Pancreas (tissue), 10 donors: ENCODE data around the gene WFDC8. TPM values are rescaled to one million over a fixed set of nuclear protein-coding genes. Genes with fewer than 3 reads are reported as not detected.
"Not testable (repeated sequence)": the region's sequence is repeated elsewhere in the genome, so short reads cannot be mapped to it uniquely, and the experiment has no call there.

Source experiments
- ATAC-seq, 4 donors: fragments of 200-7000 bp; cut with Tn5 transposase; one replicate each; pipeline versions ENCODE4 v1.8.0 to v1.9.1; 2020; ENCODE audit warnings: mild to moderate bottlenecking in 4 of 4, moderate library complexity in 4 of 4
- DNase-seq, 6 donors: peaks; one replicate each; pipeline ENCODE4 v3.0.0-alpha.2; 2020
- FAIRE-seq: peaks from 2 replicates; lab custom pipeline; 2012; peaks lifted over from hg19 to GRCh38; lab: Jason Lieb, UNC
- H3K27ac ChIP-seq, 4 donors: fragments of 200-600 bp; sonication (generic); 1 replicate in 3 of 4; 2 replicates in 1 of 4; pipeline versions ENCODE4 v1.5.0 to v1.8.0; 2020
- H3K27me3 ChIP-seq, 4 donors: fragments of 200-600 bp; one replicate each; pipeline ENCODE4 v1.8.0; 2021
- H3K36me3 ChIP-seq, 3 donors: fragments of 200-600 bp; sonication (generic) in 1 of 3; one replicate each; pipeline versions ENCODE4 v1.5.0 to v1.8.0; 2020 to 2021
- H3K4me1 ChIP-seq, 3 donors: fragments of 200-600 bp; one replicate each; pipeline ENCODE4 v1.8.0; 2021
- H3K4me3 ChIP-seq, 4 donors: fragments of 200-600 bp; sonication (generic) in 2 of 4; one replicate each; pipeline versions ENCODE4 v1.5.0 to v1.8.0; 2020 to 2021
- H3K9me3 ChIP-seq, 4 donors: fragments of 200-600 bp; one replicate each; pipeline ENCODE4 v1.8.0; 2021
- CTCF ChIP-seq, 4 donors: fragments of 200-600 bp; sonication (generic) in 3 of 4; IDR thresholded peaks; one replicate each; pipeline versions ENCODE4 v1.5.0 to v1.8.0; 2021; ENCODE audit warnings: antibody characterized with exemption in 4 of 4
- WGBS, 2 donors: extraction: QIAGEN DNeasy Blood & Tissue Kit; methylation state at CpG; one replicate each; pipeline ENCODE4 v1.1.7; 2013; 5-methylcytosine and 5-hydroxymethylcytosine counted together
- intact Hi-C, 3 donors: fragments of 100-400 bp; cut with DNase I; formaldehyde crosslinking; loops; one replicate each; pipeline versions ENCODE4 v1.11.1 to v1.14.2; 2022
- polyA plus RNA-seq, 2 donors: library from polyadenylated mRNA; stranded (reverse); fragments of 200-250 nt; gene quantifications; one replicate each; pipeline ENCODE4 v1.2.3, GENCODE V29; 2013
- total RNA-seq, 6 donors: library from RNA; stranded (reverse); fragmentation: NEBNext Ultra II Directional in 4 of 6; extraction: Animal tissue kit (Norgen Biotek cat#: 25700) in 4 of 6; gene quantifications; one replicate each; pipeline versions ENCODE4 v1.2.1 to v1.2.4, GENCODE V29; 2021 to 2023
- donor health status: healthy with polysubstance abuse.
- donor health status: DM: no; HTN: no; CAD: no; lungs with moderate emphysema.
- donor health status: DM: no; HTN: no; CAD: no.
- donor health status: control.
- donor health status: control.
- donor health status: Bipolar disorder and iron deficiency.
- donor health status: DM: yes; HTN: yes; CAD: no.
- donor health status: DM: no; HTN: no; CAD: no.
- donor health status: DM: no; HTN: no; CAD: no.
- donor health status: DM: yes; HTN: yes; CAD: no.

The WFDC8 gene
- total and polyA plus RNA-seq, 8 donors = not detected

DNA sequence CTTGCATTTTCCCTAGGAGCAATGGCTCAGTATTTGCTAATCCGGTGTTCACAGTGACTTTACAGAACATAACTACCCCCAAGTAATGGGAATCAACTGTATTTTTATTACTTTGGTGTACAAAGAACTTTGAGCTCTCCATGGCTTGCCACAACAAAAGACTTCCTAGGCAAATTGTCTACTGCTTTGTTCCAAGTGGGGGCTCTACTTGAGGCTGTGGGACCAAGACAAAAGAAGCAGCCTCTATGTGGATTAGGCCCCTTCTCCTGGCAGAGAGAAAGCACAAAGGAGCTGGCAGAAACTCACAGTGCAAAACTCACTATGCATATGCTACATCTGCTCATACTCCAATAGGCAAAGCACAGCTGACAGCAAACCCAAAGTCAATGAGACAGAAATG lies 853 bp downstream of the WFDC8 start:
- Histone ChIP-seq H3K9me3 (no peaks in the 10 kb centered on the region), H3K27ac (no peak overlapping the region), H3K27me3 (no peaks in the 10 kb centered on the region), H3K4me3 (no peak overlapping the region), H3K36me3 (no peaks in the 10 kb centered on the region), H3K4me1 (no peaks in the 10 kb centered on the region)
- WGBS, 2 donors = 69 to 74% methylated on average over 1 of the region's 1 CpG
- no peak for TF ChIP-seq CTCF (IDR thresholded peaks at IDR 0.05)
- no peak for ATAC-seq
- no peak for DNase-seq
- intact Hi-C loops = no loop called here
- no peak for FAIRE-seq

DNA sequence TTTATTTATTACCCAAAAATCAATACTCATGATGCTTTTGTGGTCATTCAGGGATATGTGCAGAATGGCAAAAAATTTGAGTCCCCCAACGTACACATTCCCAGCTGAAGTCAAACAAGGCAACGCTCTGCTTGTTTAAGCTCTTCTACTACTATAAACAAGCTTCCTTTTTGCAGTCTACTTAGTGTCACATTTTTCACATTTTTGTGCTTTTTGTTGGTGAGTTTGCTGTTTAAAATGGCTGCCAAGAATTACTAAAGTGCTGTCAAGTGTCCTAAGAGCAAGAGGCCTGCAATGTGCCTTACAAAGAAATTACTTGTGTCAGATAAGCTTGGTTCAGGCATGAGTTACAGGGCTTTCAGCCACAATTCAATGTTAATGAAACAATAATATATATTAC lies 2.1 kb downstream of the WFDC8 start:
- Histone ChIP-seq H3K9me3 (no peaks in the 10 kb centered on the region), H3K4me1 (no peaks in the 10 kb centered on the region), H3K36me3 (no peaks in the 10 kb centered on the region), H3K27ac (no peak overlapping the region), H3K4me3 (no peak overlapping the region), H3K27me3 (no peaks in the 10 kb centered on the region)
- intact Hi-C loops = no loop called here
- no peak for DNase-seq
- ATAC-seq = no peak
- no peak for TF ChIP-seq CTCF (IDR thresholded peaks at IDR 0.05)
- no peak for FAIRE-seq
- 37 to 41% methylated on average over 2 of the region's 2 CpGs for WGBS, 2 donors

DNA sequence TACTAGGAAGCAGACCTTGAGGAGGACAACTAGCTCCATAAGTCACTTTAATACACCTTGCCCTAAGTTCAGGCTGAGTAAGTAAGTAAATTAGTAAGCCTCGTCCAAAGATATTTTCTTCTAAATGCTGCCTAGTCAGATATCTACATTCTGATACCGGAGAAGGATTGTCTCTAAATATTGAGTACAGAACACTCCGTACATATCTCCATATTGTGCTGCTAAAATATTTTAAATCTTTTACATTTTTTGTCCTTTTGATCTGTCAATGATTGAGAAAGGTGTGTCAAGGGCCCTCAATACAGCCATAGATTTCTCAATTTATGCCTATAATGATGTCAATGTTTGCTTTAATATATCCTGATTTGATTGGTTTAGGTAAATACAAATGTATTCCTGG lies 3.2 kb downstream of the WFDC8 start:
- intact Hi-C loops = no loop called here
- WGBS, 2 donors = 69 to 86% methylated on average over 3 of the region's 3 CpGs
- no peak for ATAC-seq

DNA sequence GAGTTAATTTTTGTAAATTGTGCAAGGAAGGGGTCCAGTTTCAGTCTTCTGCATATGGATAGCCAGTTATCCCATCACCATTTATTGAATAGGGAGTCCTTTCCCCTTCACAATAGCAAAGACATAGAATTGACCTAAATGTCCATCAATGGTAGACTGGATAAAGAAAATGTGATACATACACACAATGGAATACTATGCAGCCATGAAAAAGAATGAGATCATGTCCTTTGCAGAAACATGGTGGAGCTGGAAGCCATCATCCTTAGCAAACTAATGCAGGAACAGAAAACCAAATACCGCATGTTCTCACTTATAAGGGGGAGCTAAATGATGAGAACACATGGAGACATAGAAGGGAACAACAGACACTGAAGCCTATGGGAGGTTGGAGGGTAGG lies 9.4 kb downstream of the WFDC8 start:
- DNase-seq, H3K27me3 ChIP-seq, FAIRE-seq, ATAC-seq, intact Hi-C loops, H3K36me3 ChIP-seq, H3K27ac ChIP-seq, H3K4me3 ChIP-seq, H3K9me3 ChIP-seq, H3K4me1 ChIP-seq: not testable (repeated sequence)
- WGBS, 2 donors = 55 to 77% methylated on average over 1 of the region's 1 CpG

More for the DNA sequence above, 3.2 kb downstream of the WFDC8 start:
- H3K27ac ChIP-seq = no peak overlapping the region
- H3K4me1 ChIP-seq = no peaks in the 10 kb centered on the region
- no peaks in the 10 kb centered on the region for H3K27me3 ChIP-seq
- no peaks in the 10 kb centered on the region for H3K36me3 ChIP-seq
- H3K4me3 ChIP-seq = no peak overlapping the region
- no peak for TF ChIP-seq CTCF (IDR thresholded peaks at IDR 0.05)
- H3K9me3 ChIP-seq = no peaks in the 10 kb centered on the region
- DNase-seq (no peak), FAIRE-seq (no peak)

DNA sequence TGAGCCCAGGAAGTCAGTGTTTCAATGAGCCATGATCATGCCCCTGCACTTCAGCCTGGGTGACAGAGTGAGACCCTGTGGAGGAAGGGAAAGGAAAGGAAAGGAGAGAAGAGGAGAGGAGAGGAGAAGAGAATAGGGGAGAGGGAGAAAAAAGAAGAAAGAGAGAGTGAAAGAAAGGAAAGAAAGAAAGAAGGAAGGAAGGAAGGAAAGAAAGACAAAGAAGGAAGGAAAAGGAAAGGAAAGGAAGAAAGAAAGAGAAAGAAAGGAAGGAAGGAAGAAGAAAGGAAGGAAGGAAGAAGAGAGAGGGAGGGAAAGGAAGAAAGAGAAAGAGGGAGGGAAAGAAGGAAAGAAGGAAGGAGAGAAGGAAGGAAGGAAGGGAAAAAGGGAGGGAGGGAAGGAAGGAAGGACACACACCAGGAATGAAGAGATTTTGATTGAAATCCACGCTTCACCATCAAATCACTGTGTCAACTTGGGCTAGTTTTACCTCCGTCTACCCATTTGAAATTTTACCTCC lies 14.3 kb downstream of the WFDC8 start:
- H3K27ac ChIP-seq = no peak overlapping the region
- H3K4me3 ChIP-seq = no peak overlapping the region
- H3K27me3 ChIP-seq = no peaks in the 10 kb centered on the region
- TF ChIP-seq CTCF (IDR thresholded peaks at IDR 0.05) = no peak
- ATAC-seq (no peak), DNase-seq (no peak), FAIRE-seq (no peak)
- WGBS, 2 donors = 63 to 71% methylated on average over 2 of the region's 2 CpGs
- H3K4me1 ChIP-seq = no peaks in the 10 kb centered on the region
- no peaks in the 10 kb centered on the region for H3K9me3 ChIP-seq
- no peaks in the 10 kb centered on the region for H3K36me3 ChIP-seq
- intact Hi-C loops = no loop called here
